B cell (primary cell): Measurements from ENCODE around the gene MYZAP. TPM values are rescaled to one million over a fixed set of nuclear protein-coding genes. Genes with fewer than 3 reads are reported as not detected.

Source experiments
- ATAC-seq: fragments of 200-7000 bp; cut with Tn5 transposase; one replicate; pipeline ENCODE4 v1.10.0; 2021; ENCODE audit warnings: low read depth, mild to moderate bottlenecking, moderate number of reproducible peaks, moderate library complexity
- CTCF ChIA-PET: fragments of 350-600 bp; sonication (Branson Sonifier 250); formaldehyde crosslinking; loops from one replicate; lab custom pipeline; 2021; ENCODE audit warnings: antibody characterized with exemption, inconsistent platforms; lab: Charles Lee
- POLR2A ChIA-PET: fragments of 350-600 bp; sonication (Branson Sonifier 250); formaldehyde crosslinking; loops from one replicate; lab custom pipeline; 2021; ENCODE audit warnings: antibody characterized with exemption; lab: Charles Lee
- DNase-seq: peaks from one replicate; pipeline ENCODE4 v3.0.0; 2013
- H2AFZ ChIP-seq: 2 replicates; pipeline ENCODE4 v1.6.1; 2012; ENCODE audit warnings: mild to moderate bottlenecking, low read depth, low read length; ENCODE audit not compliant: insufficient read depth, poor library complexity, severe bottlenecking
- H3K27ac ChIP-seq, 2 donors: 1 replicate in 1 of 2; 2 replicates in 1 of 2; pipeline ENCODE4 v1.5.1; 2012 to 2013; ENCODE audit warnings: low read length in 2 of 2, mild to moderate bottlenecking in 2 of 2, moderate library complexity in 1 of 2
- H3K27me3 ChIP-seq, 4 experiments: fragments of 200-600 bp in 1 of 4; sonication (generic) in 1 of 4; replicated peaks in 1 of 4; 1 replicate in 2 of 4; 2 replicates in 2 of 4; pipeline versions ENCODE4 v1.6.1 to v1.7.0; 2013 to 2016; ENCODE audit warnings: low read length in 3 of 4, mild to moderate bottlenecking in 2 of 4, mixed read lengths in 1 of 4, moderate library complexity in 1 of 4; ENCODE audit not compliant: insufficient read depth in 4 of 4, control insufficient read depth in 3 of 4; ENCODE audit errors: control extremely low read depth in 1 of 4
- H3K36me3 ChIP-seq, 2 experiments: replicated peaks in 1 of 2; 1 replicate in 1 of 2; 2 replicates in 1 of 2; pipeline versions ENCODE4 v1.6.1 to v1.7.1; 2013; ENCODE audit warnings: low read length in 1 of 2; ENCODE audit not compliant: insufficient read depth in 2 of 2, control insufficient read depth in 1 of 2; ENCODE audit errors: control extremely low read depth in 1 of 2, extremely low read depth in 1 of 2
- H3K4me1 ChIP-seq, 2 donors: fragments of 200-600 bp in 1 of 2; sonication (generic) in 1 of 2; 1 replicate in 1 of 2; 2 replicates in 1 of 2; pipeline versions ENCODE4 v1.5.1 to v1.6.1; 2013 to 2017; ENCODE audit warnings: low read length in 2 of 2; ENCODE audit not compliant: control insufficient read depth in 2 of 2, insufficient read depth in 2 of 2
- H3K4me2 ChIP-seq: replicated peaks from 2 replicates; pipeline ENCODE3; 2012; ENCODE audit warnings: mild to moderate bottlenecking, low read depth, low read length; ENCODE audit not compliant: poor library complexity, severe bottlenecking
- H3K4me3 ChIP-seq, 5 experiments: fragments of 200-600 bp in 1 of 5; sonication (generic) in 1 of 5; 1 replicate in 3 of 5; 2 replicates in 2 of 5; pipeline versions ENCODE4 v1.5.1 to v1.7.0; 2011 to 2016; ENCODE audit warnings: low read length in 4 of 5, mild to moderate bottlenecking in 4 of 5, low read depth in 2 of 5, control low read depth in 1 of 5, moderate library complexity in 1 of 5; ENCODE audit not compliant: insufficient read depth in 1 of 5; ENCODE audit errors: control extremely low read depth in 1 of 5, extremely low read depth in 1 of 5
- H3K79me2 ChIP-seq: fragments of 200-600 bp; sonication (generic); one replicate; pipeline ENCODE4 v1.6.0; 2016; ENCODE audit warnings: low read length; ENCODE audit not compliant: control insufficient read depth, insufficient read depth
- H3K9ac ChIP-seq: fragments of 200-600 bp; sonication (generic); 2 replicates; pipeline ENCODE4 v1.6.1; 2017; ENCODE audit warnings: mild to moderate bottlenecking, low read length, moderate library complexity
- H3K9me3 ChIP-seq, 3 donors: one replicate each; pipeline versions ENCODE4 v1.6.1 to v1.7.1; 2013; ENCODE audit warnings: low read length in 2 of 3; ENCODE audit not compliant: control insufficient read depth in 2 of 3, insufficient read depth in 1 of 3; ENCODE audit errors: control extremely low read depth in 1 of 3
- H4K20me1 ChIP-seq: 2 replicates; pipeline ENCODE4 v1.6.0; 2012; ENCODE audit warnings: mild to moderate bottlenecking, low read length; ENCODE audit not compliant: insufficient read depth, control insufficient read depth, poor library complexity, severe bottlenecking
- H3K27ac Mint-ChIP-seq: one replicate; pipeline ENCODE4 v1.8.0; 2021; ENCODE audit warnings: mixed read lengths
- H3K27me3 Mint-ChIP-seq: one replicate; pipeline ENCODE4 v1.8.0; 2021; ENCODE audit warnings: mixed read lengths
- H3K4me1 Mint-ChIP-seq: one replicate; pipeline ENCODE4 v1.8.0; 2021; ENCODE audit warnings: mixed read lengths
- H3K4me3 Mint-ChIP-seq: one replicate; pipeline ENCODE4 v1.8.0; 2021; ENCODE audit warnings: mixed read lengths
- H3K9me3 Mint-ChIP-seq: one replicate; pipeline ENCODE4 v1.8.0; 2022; ENCODE audit warnings: mixed read lengths; ENCODE audit not compliant: insufficient read depth
- EZH2 ChIP-seq: IDR thresholded peaks from 2 replicates; pipeline ENCODE4 v1.6.1; 2012; ENCODE audit warnings: borderline replicate concordance, low read depth, mild to moderate bottlenecking, moderate library complexity, low read length; ENCODE audit not compliant: insufficient read depth, poor library complexity, severe bottlenecking
- WGBS: methylation state at CpG from one replicate; pipeline ENCODE4 v1.1.5; 2013; ENCODE audit warnings: missing lambda C conversion rate; ENCODE audit not compliant: insufficient coverage; 5-methylcytosine and 5-hydroxymethylcytosine counted together
- intact Hi-C: fragments of 100-400 bp; cut with micrococcal nuclease; formaldehyde crosslinking; loops from one replicate; pipeline ENCODE4 v1.10.0; 2022
- polyA plus RNA-seq: library from polyadenylated mRNA; depleted of rRNA; stranded (reverse); fragments of >200 nt; gene quantifications from 2 replicates; pipeline ENCODE4 v1.2.3, GENCODE V29; 2012
- total RNA-seq, 2 donors: library from RNA; stranded (reverse); fragments of 120-200 nt in 1 of 2; gene quantifications; 1 replicate in 1 of 2; 2 replicates in 1 of 2; pipeline versions ENCODE4 v1.2.3 to v1.2.4, GENCODE V29; 2013 to 2022
- TF ChIP-seq, protein P1 (sequence below): fragments of 200-600 bp; IDR thresholded peaks from one replicate; pipeline ENCODE4 v1.8.0; 2022; ENCODE audit warnings: antibody characterized with exemption, mild to moderate bottlenecking

The MYZAP gene
- total and polyA plus RNA-seq, 2 donors (not counting 1 experiment from before 2014, with no cell fraction given) = 1.0 to 2.8 TPM

DNA sequence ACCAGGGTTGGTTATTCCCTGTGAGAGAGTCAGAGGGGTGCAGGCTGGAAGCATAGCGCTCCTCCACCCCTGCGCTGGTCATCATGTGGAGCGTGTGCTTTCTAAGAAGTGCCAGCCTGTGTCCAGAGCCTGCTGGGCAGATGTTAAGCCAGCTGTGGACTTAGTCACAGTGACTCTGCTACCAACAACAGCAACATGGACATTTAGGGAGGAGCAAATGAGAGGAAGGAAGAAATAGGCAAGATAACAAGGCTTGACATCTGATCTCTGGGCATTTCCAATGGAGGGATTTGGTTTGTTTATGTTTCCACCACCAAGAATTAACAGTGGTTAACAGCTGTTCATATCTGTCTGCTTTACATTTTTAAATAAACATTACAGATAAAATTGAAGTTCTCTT lies 36.4 kb upstream of the MYZAP start:
- no peaks in the 10 kb centered on the region for H3K79me2 ChIP-seq
- H3K27me3 ChIP-seq = peaks cover 0 to 4% (median 0%) of the 10 kb centered on the region in 4 experiments
- ChIA-PET POLR2A (no interaction called here), CTCF (interaction anchor here (0.6 to 0.9 kb wide), 3 partner anchors 93 to 306 kb away, joined by 3 to 4 read pairs (median 4); no protein-coding TSS in a partner anchor)
- no peak overlapping the region for H3K4me3 ChIP-seq
- Mint-ChIP-seq H3K4me3 (no peak overlapping the region), H3K27ac (no peak overlapping the region), H3K4me1 (no peaks in the 10 kb centered on the region), H3K9me3 (no peaks in the 10 kb centered on the region), H3K27me3 (peaks cover 8% of the 10 kb centered on the region)
- no peak overlapping the region for H3K9ac ChIP-seq
- no peak overlapping the region for H3K27ac ChIP-seq
- no peak for DNase-seq
- no peaks in the 10 kb centered on the region for H3K4me1 ChIP-seq
- no peak for ATAC-seq
- H2AFZ ChIP-seq = no peak overlapping the region
- WGBS = 90% methylated on average over 3 of the region's 3 CpGs
- H3K4me2 ChIP-seq = no peak overlapping the region
- H3K9me3 ChIP-seq = no peaks in the 10 kb centered on the region
- H3K36me3 ChIP-seq = no peaks in the 10 kb centered on the region
- intact Hi-C loops = no loop called here
- TF ChIP-seq EZH2 = no peak
- no peaks in the 10 kb centered on the region for H4K20me1 ChIP-seq

- POLR2A ChIA-PET = no interaction called here
- H3K27ac Mint-ChIP-seq = no peak overlapping the region
These were observed 35.7 kb upstream of the MYZAP start for GRCh38 chr15:57556040-57556439.

More at GRCh38 chr15:57556040-57556439, 35.7 kb upstream of the MYZAP start:
- ATAC-seq = no peak
- Mint-ChIP-seq H3K27me3 (peaks cover 4% of the 10 kb centered on the region), H3K4me1 (peaks cover 2% of the 10 kb centered on the region), H3K9me3 (no peaks in the 10 kb centered on the region), H3K4me3 (no peak overlapping the region)
- no peak overlapping the region for H3K4me3 ChIP-seq
- WGBS = 100% methylated on average over 7 of the region's 9 CpGs
- H3K27ac ChIP-seq = no peak overlapping the region
- H3K36me3 ChIP-seq = no peaks in the 10 kb centered on the region
- no peaks in the 10 kb centered on the region for H3K9me3 ChIP-seq
- DNase-seq = no peak
- no peak overlapping the region for H3K9ac ChIP-seq
- H3K27me3 ChIP-seq = peaks cover 0 to 2% (median 0%) of the 10 kb centered on the region in 4 experiments
- intact Hi-C loops = no loop called here
- TF ChIP-seq EZH2 = no peak
- TF ChIP-seq, protein P1, sequence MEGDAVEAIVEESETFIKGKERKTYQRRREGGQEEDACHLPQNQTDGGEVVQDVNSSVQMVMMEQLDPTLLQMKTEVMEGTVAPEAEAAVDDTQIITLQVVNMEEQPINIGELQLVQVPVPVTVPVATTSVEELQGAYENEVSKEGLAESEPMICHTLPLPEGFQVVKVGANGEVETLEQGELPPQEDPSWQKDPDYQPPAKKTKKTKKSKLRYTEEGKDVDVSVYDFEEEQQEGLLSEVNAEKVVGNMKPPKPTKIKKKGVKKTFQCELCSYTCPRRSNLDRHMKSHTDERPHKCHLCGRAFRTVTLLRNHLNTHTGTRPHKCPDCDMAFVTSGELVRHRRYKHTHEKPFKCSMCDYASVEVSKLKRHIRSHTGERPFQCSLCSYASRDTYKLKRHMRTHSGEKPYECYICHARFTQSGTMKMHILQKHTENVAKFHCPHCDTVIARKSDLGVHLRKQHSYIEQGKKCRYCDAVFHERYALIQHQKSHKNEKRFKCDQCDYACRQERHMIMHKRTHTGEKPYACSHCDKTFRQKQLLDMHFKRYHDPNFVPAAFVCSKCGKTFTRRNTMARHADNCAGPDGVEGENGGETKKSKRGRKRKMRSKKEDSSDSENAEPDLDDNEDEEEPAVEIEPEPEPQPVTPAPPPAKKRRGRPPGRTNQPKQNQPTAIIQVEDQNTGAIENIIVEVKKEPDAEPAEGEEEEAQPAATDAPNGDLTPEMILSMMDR = no peak
- no peak overlapping the region for H2AFZ ChIP-seq
- no peak overlapping the region for H3K4me2 ChIP-seq
- H3K4me1 ChIP-seq = peaks cover 3% of the 10 kb centered on the region in 2 donors
- no peaks in the 10 kb centered on the region for H3K79me2 ChIP-seq
- CTCF ChIA-PET = interaction anchor here (0.9 to 2.3 kb wide), 3 partner anchors 11 to 305 kb away, joined by 4 to 11 read pairs (median 5); no protein-coding TSS in a partner anchor
- no peaks in the 10 kb centered on the region for H4K20me1 ChIP-seq
